Measurements from ENCODE around the gene RPL18A.

The RPL18A gene

DNA sequence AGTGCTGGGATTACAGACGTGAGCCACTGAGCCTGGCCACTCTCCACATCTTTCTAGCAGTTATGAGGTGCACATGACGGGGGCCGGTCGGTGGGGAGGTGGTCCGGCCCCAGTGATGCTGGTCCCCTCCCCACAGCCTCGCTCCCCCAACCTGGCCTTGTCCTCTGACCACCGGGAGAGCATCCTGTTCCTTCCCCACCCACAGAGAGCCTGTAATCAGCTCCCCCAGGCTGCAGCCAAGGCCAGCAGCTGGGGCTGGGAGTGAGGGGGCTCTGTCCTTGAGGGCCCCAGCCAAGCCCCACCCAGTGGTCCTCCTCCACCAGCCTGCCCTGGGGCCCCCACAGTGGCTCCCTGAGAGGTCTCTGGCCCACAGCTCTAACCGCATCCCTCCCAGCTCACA, 35.4 kb upstream of the RPL18A start:
- TF ChIP-seq, protein P1, sequence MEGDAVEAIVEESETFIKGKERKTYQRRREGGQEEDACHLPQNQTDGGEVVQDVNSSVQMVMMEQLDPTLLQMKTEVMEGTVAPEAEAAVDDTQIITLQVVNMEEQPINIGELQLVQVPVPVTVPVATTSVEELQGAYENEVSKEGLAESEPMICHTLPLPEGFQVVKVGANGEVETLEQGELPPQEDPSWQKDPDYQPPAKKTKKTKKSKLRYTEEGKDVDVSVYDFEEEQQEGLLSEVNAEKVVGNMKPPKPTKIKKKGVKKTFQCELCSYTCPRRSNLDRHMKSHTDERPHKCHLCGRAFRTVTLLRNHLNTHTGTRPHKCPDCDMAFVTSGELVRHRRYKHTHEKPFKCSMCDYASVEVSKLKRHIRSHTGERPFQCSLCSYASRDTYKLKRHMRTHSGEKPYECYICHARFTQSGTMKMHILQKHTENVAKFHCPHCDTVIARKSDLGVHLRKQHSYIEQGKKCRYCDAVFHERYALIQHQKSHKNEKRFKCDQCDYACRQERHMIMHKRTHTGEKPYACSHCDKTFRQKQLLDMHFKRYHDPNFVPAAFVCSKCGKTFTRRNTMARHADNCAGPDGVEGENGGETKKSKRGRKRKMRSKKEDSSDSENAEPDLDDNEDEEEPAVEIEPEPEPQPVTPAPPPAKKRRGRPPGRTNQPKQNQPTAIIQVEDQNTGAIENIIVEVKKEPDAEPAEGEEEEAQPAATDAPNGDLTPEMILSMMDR (IDR thresholded peaks at IDR 0.05; ENCODE audit: low read depth, low read length), result no peak
- in situ Hi-C loops (cut with HindIII; ENCODE audit: low sequenced_read_pairs), result no loop called here
- H3K4me3 ChIP-seq (ENCODE audit: low read depth, low read length), result no peak overlapping the region
- DNase-seq (ENCODE audit: low read depth, low spot score), result no peak

DNA sequence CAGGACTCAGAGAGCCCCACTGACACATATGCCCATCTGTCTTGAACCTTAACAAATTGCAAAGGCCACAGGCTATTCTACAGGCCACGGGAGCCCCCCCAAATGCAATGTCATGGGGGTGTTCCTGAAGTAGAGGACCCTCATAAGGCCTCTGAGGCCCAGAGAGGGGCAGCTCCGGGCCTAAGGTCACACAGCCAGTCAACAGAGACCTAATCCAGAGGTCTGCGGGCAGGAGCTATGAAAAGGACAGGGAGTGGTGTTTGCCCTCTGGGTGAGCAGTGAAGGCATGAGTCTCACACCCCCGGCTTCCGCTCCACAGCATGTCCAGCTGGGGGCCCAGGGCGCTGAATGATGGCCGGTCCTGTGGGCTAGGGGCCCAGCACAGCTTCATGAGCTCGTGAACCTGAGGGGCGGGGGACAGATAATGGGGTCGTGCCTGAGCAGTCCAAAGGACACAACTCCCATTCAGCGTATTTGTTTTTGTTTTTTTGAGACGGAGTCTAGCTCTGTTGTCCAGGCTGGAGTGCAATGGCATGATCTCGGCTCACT, 33.1 kb upstream of the RPL18A start:
- DNase-seq (ENCODE audit: low read depth, low spot score), result no peak
- H3K4me3 ChIP-seq (ENCODE audit: low read depth, low read length), result no peak overlapping the region
- in situ Hi-C loops (cut with HindIII; ENCODE audit: low sequenced_read_pairs), result no loop called here
- TF ChIP-seq, protein P1 (IDR thresholded peaks at IDR 0.05; ENCODE audit: low read depth, low read length), result no peak

DNA sequence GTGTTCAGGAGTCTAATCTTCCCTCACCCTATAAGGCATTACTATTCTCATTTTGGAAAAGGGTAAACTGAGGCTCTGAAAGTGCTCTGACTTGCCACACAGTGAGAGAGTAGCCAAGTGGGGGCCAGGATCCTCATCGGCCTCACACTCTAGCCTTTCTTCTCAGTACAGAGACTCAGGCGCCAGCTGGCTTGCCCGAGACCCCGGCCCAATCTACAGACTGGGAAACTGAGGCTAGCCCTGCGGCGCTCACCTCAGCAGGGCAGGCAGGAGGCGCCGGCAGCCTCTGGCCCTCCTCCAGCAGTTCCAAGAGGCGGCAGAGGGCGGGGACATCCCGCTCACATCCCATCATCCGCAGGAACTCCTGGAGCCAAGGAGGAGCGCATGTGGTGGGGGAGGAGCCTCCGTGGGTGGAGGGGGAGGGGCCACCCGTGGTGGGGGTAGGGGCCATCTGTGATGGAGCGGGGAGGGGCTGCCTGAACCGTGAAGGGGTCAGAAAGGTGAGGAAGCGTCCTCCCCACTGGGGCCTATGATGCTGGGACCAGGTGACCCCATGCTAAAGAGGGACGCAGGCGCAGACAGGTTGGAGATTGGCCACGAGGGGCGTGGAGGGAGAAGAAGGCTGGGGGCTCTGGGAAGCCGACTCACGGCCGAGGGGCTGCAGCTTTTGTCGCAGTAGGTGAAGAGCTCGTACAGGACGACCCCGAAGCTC, 29.7 kb upstream of the RPL18A start:
- in situ Hi-C loops (cut with HindIII; ENCODE audit: low sequenced_read_pairs), result no loop called here
- H3K4me3 ChIP-seq (ENCODE audit: low read depth, low read length), result peak overlapping the region; percentile 2
- TF ChIP-seq, protein P1 (IDR thresholded peaks at IDR 0.05; ENCODE audit: low read depth, low read length), result no peak
- DNase-seq (ENCODE audit: low read depth, low spot score), result peak; percentile 13

DNA sequence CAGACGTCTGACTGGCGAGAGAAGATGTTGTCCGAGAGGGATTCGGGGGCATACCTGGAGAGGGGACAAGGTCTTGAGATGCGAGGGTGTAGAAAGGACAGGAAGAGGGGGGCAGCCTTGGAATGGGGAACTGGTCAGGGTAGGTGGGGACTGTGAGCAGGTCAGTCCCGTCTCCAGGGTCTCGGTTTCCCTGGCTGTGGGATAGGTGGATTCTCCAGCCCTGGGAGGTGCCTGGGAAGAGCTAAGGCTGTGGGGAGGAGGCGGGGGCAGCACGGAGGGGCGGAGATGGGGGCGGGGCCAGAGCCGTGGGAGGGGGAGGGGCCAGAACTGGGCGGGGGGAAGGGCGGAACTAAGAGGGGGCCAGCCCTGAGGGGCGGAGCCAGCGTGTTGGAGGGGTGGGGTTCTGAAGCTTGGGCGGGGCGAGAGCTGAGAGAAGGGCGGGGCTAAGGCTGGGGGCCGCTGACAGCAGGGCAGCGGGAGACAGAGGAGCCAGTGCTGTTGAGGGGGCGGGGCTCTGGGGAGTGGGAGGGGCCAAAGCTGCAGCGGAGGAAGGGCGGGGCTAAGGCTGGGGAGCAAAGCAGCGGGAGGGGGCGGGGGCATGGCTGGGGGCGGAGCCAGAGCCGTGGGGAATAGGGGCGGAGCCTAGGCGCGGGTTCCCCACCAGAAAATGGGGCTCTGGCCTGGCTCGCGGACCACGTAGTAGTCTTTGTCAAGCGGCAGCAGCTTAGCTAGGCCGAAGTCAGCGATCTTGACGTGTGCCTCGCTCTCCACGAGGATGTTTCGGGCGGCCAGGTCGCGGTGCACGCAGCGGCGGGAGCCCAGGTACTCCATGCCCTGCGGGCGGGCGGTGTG, 28.9 kb upstream of the RPL18A start:
- H3K4me3 ChIP-seq (ENCODE audit: low read depth, low read length), result peak overlapping the region; percentile 2
- in situ Hi-C loops (cut with HindIII; ENCODE audit: low sequenced_read_pairs), result no loop called here

DNA sequence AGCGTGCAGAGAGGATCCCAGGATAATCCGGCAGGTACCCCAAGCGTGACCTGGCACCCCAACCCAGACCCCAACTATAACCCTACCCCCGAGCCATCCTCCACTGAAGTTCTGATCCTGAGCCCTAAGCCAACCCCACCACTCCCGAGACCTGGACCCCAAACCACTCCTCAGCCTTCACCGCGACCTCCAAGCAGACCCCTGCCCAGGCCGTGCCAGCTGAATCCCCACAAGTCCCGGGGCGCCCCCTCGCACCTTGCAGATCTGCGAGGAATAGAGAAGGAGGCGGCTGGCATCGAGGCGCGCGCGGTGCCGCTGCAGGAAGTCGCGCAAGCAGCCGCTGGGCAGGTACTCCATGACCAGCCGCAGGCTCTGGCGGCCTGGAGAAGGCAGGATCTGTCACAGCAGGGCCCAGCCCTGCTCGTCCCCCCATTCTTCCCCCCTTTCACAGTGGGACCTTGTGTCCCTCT, 28.3 kb upstream of the RPL18A start:
- no peak overlapping the region for H3K4me3 ChIP-seq (ENCODE audit: low read depth, low read length)
- TF ChIP-seq, protein P1 (IDR thresholded peaks at IDR 0.05; ENCODE audit: low read depth, low read length), result no peak
- in situ Hi-C loops (cut with HindIII; ENCODE audit: low sequenced_read_pairs), result no loop called here
- no peak for DNase-seq (ENCODE audit: low read depth, low spot score)

More for the DNA sequence above, 28.9 kb upstream of the RPL18A start:
- TF ChIP-seq, protein P1 (IDR thresholded peaks at IDR 0.05; ENCODE audit: low read depth, low read length), result no peak
- peak; percentile 69 for DNase-seq (ENCODE audit: low read depth, low spot score)

DNA sequence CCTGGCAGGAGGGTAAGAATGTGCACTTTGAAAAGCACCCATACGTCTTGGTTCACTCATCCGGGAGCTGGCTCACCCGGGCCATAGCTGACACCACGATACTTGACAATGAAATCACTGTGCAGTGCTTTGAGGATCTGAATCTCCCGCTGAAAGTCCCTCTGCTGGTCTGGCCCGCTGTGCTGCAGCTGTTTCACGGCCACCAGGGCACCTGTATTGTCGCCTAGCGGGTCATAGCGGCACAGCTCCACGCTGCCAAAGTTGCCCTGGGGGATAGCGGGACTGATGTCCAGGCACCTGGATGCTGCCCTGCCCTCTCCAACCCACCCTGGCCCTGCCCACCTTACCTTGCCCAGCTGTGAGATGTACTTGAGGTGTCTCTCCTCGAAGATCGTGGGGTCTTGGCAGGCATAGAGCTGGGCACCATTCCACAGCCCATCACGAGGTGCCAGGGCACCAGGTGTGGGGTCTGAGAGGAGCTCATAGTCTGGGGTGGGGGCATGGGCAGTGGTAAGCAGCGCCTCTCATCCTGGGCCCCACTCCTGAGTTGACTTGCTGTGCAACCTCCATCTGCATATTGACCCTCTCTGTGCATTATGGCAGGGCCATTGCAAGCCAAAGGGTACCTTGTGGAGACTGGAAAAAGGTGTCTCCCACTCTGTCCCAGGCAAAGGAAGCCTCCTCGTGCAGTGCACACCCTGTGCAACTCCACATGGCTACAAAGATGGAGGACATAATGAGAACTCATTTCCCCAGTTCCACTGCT, 27.1 kb upstream of the RPL18A start:
- no peak for DNase-seq (ENCODE audit: low read depth, low spot score)
- TF ChIP-seq, protein P1 (IDR thresholded peaks at IDR 0.05; ENCODE audit: low read depth, low read length), result no peak
- in situ Hi-C loops (cut with HindIII; ENCODE audit: low sequenced_read_pairs), result no loop called here
- H3K4me3 ChIP-seq (ENCODE audit: low read depth, low read length), result no peak overlapping the region
